Mammary epithelial cell (primary cell): Measurements from ENCODE around the gene LMX1A.

Source experiments
- CTCF ChIP-seq, 2 donors: IDR thresholded peaks in 1 of 2; conservative IDR thresholded peaks in 1 of 2; 2 replicates each; pipeline ENCODE4 v1.5.1; 2011 to 2012; ENCODE audit warnings: inconsistent platforms in 2 of 2, low read length in 2 of 2, mild to moderate bottlenecking in 2 of 2, control low read depth in 1 of 2, low read depth in 1 of 2; ENCODE audit not compliant: insufficient read depth in 1 of 2; ENCODE audit errors: extremely low read depth in 1 of 2
- EZH2 ChIP-seq: IDR thresholded peaks from 2 replicates; pipeline ENCODE4 v1.6.1; 2012; ENCODE audit warnings: low read length, inconsistent platforms, borderline replicate concordance

DNA sequence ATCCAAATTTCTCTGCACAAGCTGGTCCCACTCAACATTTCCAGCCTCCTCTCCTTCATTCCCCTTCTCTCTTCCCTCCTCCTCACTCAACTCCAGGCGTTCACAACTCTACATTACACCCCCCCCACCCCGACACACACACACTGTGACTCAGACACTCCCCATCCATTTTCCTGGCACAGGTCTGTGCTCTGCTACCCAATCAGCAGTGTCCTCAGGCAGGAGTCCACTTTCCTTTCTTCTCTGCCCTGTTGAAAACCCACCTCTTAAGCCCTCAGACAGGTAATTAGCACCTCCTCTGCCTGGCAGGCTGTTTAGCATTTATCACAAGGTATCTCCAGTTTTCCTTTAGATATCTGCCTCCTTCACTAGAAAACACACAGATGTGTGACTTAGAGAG lies 8.8 kb upstream of the LMX1A start:
- TF ChIP-seq CTCF (conservative IDR thresholded peaks at IDR 0.05 in 1 of 2, IDR thresholded peaks at IDR 0.05 in 1 of 2; ENCODE audit: extremely low read depth in 1 of 2, insufficient read depth in 1 of 2, low read depth in 1 of 2, low read length in 2 of 2) (no peak), EZH2 (no peak)
